CD4-positive, alpha-beta T cell treated with Interleukin-6 at 100 ng/mL for 8 hours (primary cell): Measurements from ENCODE around the gene NPHP4.

ENCODE experiments used
- DNase-seq: peaks from one replicate; pipeline ENCODE4 v3.0.0-alpha.2; 2020; ENCODE audit warnings: mixed read lengths, low spot score

The NPHP4 gene

DNA sequence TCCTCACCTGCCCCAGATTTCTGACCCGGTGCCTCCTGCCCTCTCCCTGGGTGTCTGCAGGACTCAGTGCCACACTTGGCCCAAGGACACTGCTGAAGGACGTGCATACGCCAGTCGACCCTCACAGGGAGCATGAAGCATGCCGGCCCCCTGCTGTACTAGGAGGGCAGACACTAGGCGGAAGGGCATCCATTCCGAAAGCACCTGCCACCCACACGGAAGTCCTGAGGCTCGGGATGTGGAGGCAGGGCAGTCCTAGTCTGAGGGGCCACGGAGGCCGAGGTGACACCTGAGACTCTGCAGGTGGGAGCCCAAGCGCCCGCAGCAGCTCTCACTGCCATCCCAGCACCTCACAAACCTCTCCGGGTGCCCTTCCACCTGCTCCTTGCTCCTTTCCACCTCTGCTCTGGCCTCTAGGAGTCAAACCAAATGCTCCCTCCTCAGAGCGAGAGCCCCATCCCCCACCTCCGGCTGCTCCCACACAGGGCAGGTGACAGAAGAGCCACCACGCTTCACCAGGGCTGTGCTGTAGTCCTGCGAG lies 2.4 kb downstream of the NPHP4 start:
- DNase-seq: no peak

DNA sequence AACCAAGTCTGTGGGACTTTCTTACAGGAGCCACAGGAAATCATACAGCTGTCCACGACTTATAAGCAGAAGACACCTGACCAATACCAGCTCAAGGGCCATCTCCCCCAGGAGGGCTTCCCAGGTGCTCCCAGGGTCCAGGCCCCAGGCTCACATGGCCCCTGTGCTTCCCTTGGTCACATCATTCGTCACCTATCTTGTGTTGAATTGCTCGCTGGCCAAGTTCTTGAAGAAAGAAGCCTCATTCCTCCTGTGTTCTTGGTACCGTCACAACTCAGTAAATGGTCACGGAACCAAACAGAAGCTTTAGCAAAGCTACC lies 3.0 kb downstream of the NPHP4 start:
- no peak for DNase-seq

DNA sequence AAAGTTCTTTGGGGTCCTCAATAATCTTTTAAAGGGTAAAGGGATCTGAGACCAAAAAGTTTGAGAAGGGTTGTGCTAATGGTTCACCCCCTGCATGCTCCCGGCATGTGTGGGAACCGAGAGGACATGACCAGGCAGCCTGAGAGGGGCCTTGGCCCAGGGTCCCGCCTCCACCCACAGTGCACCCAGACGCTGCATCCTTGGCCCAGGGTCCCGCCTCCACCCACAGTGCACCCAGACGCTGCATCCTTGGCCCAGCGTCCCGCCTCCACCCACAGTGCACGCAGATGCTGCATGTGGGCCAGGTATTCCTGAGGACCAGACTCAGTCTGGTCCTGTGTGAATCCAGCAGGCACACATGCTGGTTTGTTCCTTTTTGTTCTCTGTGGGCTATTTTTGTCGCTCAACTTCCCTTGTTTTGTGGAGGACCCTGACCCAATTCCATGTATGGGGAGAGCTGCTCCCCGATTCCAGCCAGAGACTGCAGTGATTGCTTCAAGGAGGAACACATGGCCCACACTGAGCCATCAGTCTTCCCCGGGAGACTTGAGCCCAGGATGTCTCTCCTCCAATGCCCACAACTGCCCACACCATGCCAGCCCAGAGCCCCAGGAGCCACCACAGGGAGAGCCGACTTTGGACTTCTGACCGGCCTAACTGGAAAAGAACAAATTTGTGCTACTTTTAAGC lies 3.5 kb downstream of the NPHP4 start:
- DNase-seq: no peak

DNA sequence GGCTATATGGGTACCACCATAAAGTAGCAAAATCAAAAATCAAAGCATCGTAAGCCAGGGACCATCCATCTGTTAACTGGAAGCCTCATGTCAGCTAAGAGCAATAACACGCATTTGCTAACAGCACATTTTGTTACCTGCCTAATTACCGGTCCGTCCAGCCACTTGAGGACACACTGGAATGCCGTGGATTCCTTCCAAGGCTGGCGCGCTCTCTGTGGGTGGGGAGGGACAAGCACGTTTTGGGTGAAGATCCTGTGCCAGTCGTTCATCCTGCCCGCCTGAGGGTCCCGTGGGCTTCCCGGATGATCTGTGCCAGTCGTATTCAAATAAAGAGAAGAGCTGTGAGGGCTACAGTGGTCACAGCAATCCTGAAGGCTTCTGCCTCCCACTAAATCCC lies 6.2 kb downstream of the NPHP4 start:
- no peak for DNase-seq

DNA sequence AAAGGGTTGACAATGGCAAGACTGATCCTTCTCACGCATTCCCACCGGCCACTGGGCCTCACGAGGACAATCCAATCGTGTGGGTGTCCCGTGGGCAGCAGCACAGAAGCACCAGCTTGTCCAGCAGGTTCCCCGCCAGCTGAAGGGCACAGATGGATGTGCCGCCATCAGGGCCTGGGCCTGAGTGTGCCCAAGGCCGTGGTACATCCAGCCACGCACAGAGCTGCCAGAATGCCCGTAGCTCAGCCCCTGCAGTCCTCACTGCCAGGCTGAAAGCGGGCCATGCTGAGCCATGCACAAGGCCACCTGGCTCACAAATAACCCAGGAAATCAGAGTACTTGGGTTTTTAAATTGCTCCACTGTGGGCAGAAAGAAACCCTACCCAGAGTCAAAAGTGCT lies 7.0 kb downstream of the NPHP4 start:
- no peak for DNase-seq

DNA sequence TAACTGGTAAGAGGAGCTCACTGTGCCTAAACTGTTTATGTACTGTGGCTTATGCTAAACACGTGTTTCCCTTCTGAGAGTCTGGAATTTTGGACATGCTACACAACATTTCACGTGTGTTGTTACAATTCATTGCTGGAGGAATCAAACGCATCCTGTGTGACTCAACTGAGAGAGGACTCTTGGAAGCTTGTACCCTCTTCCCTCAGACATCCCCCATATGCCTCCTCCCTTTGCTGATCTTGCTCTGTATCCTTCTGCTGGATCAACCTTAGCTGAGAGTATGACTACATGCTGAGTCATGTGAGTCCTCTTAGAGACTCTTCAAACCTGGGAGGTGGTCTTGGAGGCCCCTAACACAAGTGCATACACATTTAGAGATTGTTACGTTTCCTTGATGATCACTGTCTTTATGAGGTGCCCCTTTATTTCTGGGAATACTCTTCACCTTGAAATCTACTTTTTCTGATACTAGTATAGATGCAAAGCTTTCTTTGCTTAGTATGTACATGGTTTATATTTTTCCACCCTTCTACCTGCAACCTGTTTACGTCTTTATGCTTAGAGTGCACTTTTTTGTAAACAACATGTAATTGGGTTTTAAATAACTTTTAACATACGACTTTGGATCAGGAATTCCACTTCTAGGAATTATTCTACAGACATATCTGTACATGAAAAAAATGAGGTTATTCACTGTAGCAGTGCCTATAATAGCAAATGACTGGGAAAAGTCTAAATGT lies 8.7 kb downstream of the NPHP4 start:
- no peak for DNase-seq

DNA sequence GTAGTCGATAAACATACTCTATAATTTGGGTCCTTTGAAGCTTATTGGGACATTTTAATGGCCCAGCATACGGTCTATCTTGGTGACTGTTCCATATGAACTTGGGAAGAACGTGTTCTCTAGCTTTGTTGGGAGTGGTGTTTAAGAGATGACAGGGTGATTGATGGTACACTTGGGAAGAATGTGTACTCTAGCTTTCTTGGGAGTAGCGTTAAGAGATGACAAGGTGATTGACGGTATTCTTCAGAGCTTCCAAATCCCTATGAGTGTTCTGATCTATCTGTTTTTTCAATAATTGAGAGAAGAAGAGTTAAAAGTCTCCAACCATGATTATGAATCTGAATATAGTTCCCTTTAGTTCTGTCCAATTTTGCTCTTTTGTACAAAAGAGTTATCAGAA lies 9.4 kb downstream of the NPHP4 start:
- DNase-seq: no peak

DNA sequence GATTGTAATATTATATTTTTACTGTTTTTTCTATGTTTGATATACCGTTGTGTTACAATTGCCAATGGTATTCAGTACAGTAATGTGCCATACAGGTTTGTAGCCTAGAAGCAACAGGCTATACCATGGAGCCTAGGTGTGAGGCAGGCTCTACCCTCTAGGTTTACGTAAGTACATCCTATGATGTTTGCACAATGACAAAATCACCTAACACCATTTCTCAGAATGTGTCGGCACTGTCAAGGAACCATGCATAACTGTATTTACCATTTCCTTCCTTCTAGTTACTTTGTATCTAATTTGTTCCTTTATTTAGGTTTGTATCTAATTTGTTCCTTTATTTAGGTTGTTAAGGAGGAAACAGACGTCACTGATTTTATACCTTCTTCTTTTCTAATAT lies 9.9 kb downstream of the NPHP4 start:
- no peak for DNase-seq

DNA sequence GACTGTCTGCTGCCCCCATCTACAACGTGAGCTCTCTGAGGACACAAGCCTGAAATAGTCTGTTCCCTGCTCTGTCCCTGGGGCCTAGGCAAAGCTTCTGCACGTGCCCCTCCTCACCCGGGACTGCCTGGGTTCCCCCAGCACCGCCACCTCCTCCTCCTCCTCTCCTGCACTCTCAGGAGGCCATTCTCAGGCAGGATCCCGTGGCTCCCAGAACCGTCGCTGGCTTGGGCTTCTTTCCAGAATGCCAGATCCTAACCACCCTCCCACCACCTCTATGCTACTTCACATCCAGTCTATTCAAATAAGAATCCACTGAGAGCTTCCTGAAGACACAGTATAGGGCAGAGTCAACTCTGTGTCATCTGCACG lies 11.2 kb downstream of the NPHP4 start:
- no peak for DNase-seq

DNA sequence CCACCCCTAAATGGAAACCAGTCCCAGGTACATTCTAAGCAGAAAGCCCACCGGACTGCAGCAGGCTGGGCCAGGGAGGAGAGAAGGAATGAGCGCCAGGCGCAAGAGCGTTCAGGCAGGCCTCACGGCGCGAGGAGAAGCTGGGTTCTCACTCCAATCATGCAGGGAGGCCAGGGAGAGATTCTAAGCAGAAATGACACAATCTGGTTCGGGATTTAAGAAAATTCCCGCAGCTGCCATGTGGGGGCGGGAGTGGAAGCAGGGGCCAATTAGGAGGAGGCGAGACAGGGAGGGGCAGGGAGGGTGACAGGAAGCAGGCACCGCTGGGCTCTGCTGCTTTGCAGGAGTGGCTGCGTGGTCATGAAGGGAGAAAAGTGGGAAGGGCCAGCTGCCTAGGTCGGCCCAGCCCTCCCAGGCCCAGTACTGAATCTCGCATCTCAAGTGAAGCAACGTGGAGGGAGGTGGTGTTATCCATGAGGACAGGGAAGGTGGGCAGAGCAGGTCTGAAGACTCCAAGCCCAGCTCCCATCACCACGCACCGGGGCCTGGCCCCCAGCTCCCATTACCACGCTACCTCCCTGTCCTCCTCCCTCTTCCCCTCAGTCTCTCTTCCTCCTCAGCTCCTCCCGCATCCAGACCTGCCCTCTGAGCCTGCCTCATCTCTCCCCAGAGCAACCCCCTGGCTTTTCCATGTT lies 11.8 kb downstream of the NPHP4 start:
- no peak for DNase-seq

DNA sequence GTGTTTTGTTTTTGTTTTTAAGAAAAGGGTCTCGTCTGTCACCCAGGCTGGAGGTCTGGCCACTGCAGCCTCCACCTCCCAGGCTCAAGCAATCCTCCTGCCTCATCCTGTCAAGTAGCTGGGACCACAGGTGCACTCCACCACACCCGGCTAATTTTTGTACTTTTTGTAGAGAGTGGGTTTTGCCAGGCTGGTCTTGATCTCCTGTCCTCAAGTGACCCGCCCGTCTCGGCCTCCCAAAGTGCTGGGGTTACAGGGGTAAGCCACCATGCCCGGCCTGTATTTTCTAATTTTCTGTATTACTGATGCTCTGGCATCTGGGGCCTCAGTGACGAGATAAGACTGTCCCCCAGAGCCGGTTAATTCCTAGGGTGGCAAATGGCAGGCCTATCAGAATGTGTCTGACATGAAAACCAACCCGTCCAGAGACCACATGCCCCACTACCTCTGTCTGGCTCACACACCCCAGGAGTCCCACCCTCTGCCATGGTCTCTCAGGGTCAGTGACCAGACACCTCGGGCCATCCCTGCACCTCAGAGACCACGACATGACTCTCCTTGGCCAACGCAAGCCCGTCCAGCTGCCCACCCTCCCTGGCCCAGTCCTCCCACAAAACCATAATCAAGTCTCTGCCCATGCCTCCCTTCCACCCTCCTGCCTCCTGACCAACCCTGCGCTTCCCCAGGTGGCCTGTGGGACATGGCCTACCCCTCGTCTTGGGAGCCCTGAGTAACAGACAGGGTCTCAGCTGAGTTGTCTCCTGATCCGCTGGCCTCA lies 12.5 kb downstream of the NPHP4 start:
- DNase-seq: no peak

DNA sequence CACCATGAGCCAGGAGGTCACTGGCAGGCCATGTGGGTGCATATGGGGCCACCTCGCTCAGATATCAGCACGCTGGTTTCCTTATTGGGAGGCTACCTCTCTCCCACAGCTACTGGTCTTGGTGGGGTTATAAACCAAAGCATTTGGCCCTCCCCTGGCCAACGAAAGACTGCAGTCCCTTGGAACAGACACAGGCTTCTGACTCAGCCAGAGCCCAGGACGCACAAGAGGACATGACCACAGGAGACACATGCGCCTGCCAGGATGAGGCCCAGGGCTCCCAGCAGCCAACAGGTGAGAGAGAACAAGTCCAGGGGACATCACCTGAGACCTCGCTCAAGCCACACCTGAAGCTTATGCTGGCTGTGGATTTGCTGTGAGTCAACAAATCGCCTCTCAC lies 13.8 kb downstream of the NPHP4 start:
- no peak for DNase-seq

DNA sequence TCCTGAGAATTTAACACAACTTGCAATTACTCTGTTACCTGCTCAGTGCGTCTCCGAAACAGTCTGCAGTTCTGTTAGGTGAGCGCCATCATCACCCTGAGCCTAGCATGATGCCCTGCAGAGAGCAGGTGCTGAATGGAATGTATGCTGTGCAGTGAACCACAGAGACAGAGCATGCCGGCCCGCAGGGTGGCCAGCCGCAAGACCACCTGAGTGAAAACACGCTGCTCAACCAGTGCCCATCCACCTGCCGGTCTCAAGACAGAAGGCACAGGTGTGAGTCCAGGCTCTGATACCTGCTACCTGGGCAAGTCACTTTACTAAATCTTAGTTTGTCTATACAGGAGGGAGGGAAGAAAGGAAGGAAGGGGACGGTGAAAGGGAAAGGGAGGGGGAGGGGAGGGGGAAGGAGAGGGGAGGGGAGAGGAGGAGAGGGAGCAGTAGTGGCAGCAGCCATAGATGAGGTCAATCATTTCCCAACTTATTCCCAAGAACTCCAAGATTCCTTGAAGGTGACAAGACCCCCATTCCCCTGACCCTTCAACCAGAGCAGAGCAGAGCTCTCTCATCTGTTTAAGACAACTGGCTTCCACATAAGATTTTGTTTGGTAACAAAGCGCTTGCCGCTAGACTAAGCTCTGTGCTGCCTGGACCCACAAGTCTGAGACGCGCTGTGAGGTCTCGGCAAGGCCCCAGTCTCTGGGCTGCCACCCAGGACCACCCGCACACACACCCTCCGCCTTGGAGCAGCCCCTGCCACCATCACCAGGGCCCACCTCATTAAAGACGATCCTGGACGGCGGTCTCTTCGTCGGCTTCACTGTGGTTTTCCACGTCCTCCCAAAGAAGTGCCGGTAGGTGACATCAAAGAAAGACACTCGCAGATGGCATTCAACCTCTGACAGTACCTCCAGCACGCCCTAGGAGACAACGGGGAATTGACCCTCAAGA lies 14.5 kb downstream of the NPHP4 start:
- no peak for DNase-seq

DNA sequence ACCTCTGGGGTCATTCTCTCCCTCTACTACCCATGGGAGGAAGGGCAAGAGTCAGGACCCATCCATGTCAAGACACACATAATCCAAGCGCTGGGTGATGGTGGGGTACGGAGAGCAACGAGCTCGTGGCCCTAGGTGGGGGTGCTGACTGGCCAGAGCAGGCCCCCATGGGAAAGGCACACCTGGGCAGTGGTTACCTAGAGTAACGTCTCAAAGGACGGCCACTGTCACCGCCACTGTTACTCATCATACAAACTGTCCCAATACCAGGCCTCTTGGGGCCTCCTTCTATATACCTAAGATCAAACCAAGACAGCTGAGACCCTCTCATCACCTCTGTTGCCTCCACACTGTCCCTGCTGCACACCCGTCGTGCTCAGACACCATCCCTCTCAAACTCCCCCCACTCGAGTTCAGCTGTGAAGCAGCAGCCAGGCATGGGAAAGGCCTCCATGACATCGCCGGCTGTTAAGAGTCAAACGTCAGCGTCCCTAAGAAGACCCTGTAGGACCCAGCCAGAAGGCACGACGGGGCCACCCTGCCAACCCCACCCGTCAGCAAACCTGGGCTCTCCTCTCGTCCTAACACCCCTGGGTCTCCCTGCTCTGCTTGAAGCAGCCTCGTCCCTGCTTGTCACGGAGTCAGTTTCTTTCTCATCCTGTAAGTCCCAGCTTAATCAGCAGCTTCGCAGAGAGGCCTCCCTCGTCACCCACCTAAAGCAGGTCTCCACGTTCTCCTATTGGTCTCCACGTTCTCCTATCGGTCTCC lies 15.3 kb downstream of the NPHP4 start:
- no peak for DNase-seq

DNA sequence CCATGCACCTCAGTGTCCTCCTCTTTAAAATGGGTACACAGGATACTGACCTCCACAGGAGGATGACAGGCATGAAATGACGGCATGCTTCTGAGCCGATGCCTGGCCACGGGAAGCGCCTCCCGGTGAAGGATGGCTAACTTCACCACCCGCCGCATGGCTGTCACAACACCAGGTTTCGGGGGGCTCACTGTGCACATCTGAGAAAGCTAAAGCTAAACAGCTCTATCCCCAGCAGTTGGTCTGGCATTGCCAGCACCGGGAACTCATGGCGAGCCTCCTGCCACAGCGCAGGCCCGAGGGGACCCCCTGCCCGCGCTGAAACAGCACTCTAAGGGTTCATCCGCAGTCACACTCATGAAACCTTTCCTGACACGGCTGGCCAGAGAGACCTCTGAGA lies 16.0 kb downstream of the NPHP4 start:
- DNase-seq: no peak

DNA sequence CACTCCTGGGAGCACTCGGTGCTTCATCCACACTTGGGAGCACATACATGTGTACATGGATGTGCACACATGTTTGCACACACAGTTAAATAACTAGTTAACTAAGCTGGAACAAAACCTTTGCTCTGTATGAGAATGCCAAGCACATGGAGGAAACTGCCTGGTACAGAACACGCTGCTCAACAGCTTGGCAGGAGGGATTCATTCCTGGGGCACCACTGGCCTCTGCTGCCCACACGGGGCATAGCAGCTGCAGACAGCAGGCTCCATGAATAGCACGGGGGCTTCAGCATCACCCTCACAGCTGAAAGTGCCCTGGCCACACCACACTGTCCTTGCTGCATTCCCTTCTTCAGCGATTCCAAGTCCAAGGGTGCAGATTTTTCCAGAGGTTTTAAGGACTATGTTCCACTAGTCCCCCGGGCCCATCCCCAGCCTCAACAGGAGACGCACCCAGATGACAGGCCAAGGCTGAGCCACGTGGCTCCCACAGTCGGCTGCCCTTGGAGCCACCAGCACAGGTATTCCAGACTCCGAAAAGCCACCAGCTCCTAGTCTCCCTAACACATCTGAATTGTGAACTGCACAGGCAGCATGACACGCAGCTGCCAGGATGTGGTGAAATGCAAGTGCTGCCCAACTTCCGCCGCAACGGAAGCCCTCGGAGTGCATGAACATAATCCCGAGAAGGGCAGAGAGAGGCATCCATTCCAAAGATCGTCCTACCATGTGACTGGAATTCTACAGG lies 16.9 kb downstream of the NPHP4 start:
- DNase-seq: no peak

DNA sequence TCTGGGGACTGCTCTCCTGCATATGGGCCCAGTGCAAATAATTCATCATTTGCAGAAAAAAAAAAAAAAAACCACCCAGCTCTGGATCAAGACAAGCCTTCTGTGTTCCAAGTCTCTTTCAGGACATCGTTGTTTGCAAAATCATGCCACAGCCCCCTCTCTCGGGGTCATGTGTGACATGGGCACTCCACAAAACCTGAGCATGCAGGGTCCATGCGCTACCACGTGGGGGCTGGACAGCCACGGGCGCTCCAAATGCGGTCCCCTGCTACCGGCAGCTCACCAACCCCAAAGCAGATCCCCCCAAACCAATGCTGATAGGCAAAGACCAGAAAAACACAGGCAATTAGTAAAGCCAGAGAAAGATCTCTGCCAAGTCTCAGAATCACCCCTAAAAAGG lies 17.6 kb downstream of the NPHP4 start:
- DNase-seq: no peak

DNA sequence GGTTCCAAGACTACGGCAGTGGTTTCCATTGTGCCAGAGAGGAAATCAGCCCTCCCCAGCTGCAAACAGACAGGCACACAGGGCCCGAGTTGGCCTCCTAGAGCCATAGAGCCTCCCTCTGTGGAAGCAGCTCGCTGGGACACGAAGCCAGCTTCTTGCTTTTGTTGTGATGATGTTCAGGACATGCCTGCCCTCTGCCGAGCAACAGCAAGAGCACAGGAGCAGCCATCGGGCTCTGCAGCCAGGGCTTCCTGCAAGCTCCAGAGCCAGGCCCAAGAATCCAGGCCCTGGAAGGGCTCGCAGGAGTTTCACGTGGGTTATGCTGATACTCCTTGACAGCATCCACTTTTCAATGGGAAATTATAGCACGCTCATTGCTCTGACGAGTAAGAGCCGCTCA lies 18.5 kb downstream of the NPHP4 start:
- no peak for DNase-seq

DNA sequence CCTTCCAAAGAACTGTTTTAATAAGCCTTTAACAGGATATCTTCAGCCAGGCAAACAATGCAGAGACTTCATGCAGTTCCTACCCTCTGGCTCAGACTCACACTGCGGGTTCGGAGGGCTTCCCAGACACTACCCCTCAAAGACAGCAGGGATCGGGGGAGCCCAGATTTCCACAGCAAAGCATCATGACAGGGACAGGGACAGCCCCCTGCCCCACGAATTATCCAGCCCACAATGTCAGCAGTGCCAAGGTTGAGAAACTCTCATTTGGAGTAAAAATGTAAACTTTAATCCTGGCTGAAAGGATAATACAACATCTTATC lies 20.1 kb downstream of the NPHP4 start:
- no peak for DNase-seq
